Urinary bladder (tissue), 4 donors: ENCODE results near the gene PROCA1. TPM values are rescaled to one million over a fixed set of nuclear protein-coding genes. Genes with fewer than 3 reads are reported as not detected.

Experiments used
- DNase-seq: peaks from one replicate; pipeline ENCODE4 v3.0.0-alpha.2; 2015; ENCODE audit errors: extremely low spot score
- H3K27ac ChIP-seq: one replicate; pipeline ENCODE4 v1.5.1; 2013; ENCODE audit warnings: low read depth, mild to moderate bottlenecking, moderate library complexity
- H3K36me3 ChIP-seq: one replicate; pipeline ENCODE4 v1.6.1; 2013; ENCODE audit warnings: mild to moderate bottlenecking, moderate library complexity; ENCODE audit not compliant: insufficient read depth
- H3K4me1 ChIP-seq: one replicate; pipeline ENCODE4 v1.6.1; 2013; ENCODE audit warnings: mild to moderate bottlenecking, moderate library complexity; ENCODE audit not compliant: insufficient read depth
- H3K4me3 ChIP-seq: one replicate; pipeline ENCODE4 v1.5.1; 2013; ENCODE audit warnings: low read depth, low read length
- WGBS: extraction: QIAGEN DNeasy Blood & Tissue Kit; methylation state at CpG from one replicate; pipeline ENCODE4 v1.1.7; 2013; 5-methylcytosine and 5-hydroxymethylcytosine counted together
- polyA plus RNA-seq: library from polyadenylated mRNA; stranded (reverse); fragments of 200-250 nt; gene quantifications from one replicate; pipeline ENCODE4 v1.2.3, GENCODE V29; 2013
- total RNA-seq: library from RNA; depleted of rRNA; stranded (reverse); fragments of >200 nt; gene quantifications from one replicate; pipeline ENCODE4 v1.2.3, GENCODE V29; 2014
- donor health status: healthy with polysubstance abuse.
- donor health status: healthy.

Gene PROCA1
- total and polyA plus RNA-seq, 2 donors: 1.7 to 1.8 TPM

GRCh38 chr17:28716740-28717577 lies 5.3 kb upstream of the PROCA1 start:
- no peak for DNase-seq
- H3K4me1 ChIP-seq: peaks cover 2% of the 10 kb centered on the region
- H3K4me3 ChIP-seq: peak overlapping the region; percentile 69
- H3K27ac ChIP-seq: peak overlapping the region; percentile 91
- 9% methylated on average over 63 of the region's 63 CpGs for WGBS
- peaks cover 2% of the 10 kb centered on the region for H3K36me3 ChIP-seq

- Histone ChIP-seq H3K27ac (no peak overlapping the region), H3K4me1 (peaks cover 2% of the 10 kb centered on the region), H3K4me3 (no peak overlapping the region), H3K36me3 (peaks cover 2% of the 10 kb centered on the region)
- DNase-seq: no peak
- 89% methylated on average over 2 of the region's 2 CpGs for WGBS
Observed at GRCh38 chr17:28715217-28715616, 3.5 kb upstream of the PROCA1 start.

- peaks cover 2% of the 10 kb centered on the region for H3K36me3 ChIP-seq
- H3K4me3 ChIP-seq: no peak overlapping the region
- 97% methylated on average over 3 of the region's 3 CpGs for WGBS
- no peak overlapping the region for H3K27ac ChIP-seq
- peaks cover 2% of the 10 kb centered on the region for H3K4me1 ChIP-seq
- no peak for DNase-seq
Observed at GRCh38 chr17:28714281-28714680, 2.6 kb upstream of the PROCA1 start.

GRCh38 chr17:28712705-28713415 lies 1.2 kb upstream of the PROCA1 start:
- peaks cover 2% of the 10 kb centered on the region for H3K4me1 ChIP-seq
- H3K4me3 ChIP-seq: no peak overlapping the region
- no peak for DNase-seq
- H3K27ac ChIP-seq: no peak overlapping the region
- peaks cover 2% of the 10 kb centered on the region for H3K36me3 ChIP-seq
- WGBS: 78% methylated on average over 7 of the region's 7 CpGs

DNA sequence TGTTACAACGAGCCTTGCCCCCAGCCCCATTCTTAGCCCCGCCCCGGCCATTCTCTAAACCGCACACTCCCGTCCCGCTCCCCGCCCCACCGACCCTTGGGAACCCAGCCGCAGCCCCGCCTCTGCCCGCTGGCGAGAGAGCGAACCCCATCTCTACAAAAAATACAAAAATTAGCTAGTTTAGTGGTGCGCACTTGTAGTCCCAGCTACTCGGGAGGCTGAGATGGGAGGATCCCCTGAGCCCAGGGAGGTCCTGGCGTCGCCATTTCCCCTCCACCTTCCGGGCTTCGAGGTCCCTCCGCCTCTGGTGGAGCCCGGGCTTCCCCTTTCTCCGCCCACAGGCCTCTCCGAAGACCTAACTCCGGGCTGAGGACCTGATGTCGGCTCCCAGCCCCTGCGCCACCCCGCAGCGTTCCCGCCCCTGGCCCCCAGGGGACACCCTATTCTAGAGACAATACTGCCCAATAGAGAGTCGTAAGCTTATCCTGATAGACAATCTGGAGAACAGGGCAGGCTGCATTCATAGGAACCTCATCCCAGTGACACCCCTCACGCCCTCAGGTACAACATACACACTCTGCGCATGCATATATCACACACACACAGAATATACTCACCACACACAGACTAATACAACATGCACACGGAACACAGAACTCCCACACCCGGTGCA lies 480 bp upstream of the PROCA1 start:
- H3K4me3 ChIP-seq: peak overlapping the region; percentile 51
- H3K27ac ChIP-seq: peak overlapping the region; percentile 60
- no peak for DNase-seq
- peaks cover 2% of the 10 kb centered on the region for H3K4me1 ChIP-seq
- H3K36me3 ChIP-seq: peaks cover 2% of the 10 kb centered on the region
- 31% methylated on average over 34 of the region's 34 CpGs for WGBS

GRCh38 chr17:28710861-28711722 lies 596 bp downstream of the PROCA1 start:
- peak; percentile 80 for DNase-seq
- H3K36me3 ChIP-seq: peaks cover 2% of the 10 kb centered on the region
- under 1% methylated on average over 74 of the region's 74 CpGs for WGBS
- H3K4me3 ChIP-seq: peak overlapping the region; percentile 51
- no peaks in the 10 kb centered on the region for H3K4me1 ChIP-seq
- peak overlapping the region; percentile 82 for H3K27ac ChIP-seq

DNA sequence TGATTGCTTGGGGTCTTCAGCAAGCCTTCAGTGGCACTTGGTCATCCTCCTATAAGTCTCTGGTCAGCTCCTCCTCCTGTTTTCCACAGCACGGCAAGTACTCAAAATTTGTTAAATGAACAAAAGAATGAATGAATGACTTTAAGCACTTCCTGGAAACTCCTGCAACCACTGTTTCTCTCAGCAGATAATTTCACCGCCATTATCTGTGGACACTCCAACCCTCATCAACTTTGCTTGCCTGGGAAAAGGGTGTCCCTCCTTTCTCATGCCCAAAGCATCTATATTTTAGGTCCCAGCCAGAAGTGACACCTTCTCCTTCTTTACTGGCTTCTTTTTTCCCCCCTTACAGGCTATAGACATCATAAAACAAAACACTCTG lies 4.4 kb downstream of the PROCA1 start:
- H3K36me3 ChIP-seq: peaks cover 2% of the 10 kb centered on the region
- 90% methylated on average over 2 of the region's 2 CpGs for WGBS
- H3K4me1 ChIP-seq: no peaks in the 10 kb centered on the region
- no peak for DNase-seq
- H3K27ac ChIP-seq: no peak overlapping the region
- H3K4me3 ChIP-seq: no peak overlapping the region

DNA sequence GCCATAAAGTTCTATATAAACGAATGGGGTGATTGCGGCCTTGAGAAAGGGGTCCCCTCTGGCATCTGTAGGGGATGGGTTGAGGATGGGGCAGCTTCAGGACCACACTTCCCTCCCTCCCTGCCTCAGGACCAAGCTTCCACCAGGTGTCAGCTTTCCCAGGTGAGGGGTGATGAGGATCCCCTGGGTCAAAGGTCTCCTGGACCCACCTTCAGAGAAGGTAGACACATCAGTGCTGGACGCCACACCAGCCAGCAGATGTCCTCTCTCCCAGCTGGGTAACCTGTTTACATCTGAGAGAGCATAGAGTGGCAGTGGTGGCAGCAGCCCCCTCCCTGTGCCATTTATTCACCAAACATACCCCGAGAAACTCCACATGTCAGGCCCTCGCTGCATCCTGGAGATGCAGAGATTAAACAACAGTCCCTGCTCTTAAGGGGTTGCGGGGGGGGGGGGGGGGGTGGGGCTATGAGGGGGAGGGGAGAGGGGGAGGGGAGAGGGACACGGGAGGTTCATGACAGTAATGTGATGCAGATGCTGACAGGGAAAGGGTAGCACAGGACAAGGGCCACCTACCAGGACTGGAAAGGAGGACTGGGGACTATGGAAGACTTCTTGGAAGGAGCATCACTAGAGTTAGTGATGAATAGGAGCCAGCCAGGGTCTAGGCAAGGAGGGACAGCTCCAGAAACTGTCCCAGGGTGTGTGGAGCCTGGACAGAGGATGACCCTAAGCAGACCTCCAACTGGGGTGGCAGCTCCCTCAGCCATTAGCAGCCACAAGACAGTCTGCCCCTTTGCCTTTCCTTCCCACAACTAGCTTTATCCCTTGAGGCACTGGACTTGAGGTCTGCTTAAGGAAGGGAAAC lies 5.0 kb downstream of the PROCA1 start:
- Histone ChIP-seq H3K4me1 (no peaks in the 10 kb centered on the region), H3K4me3 (no peak overlapping the region), H3K27ac (no peak overlapping the region), H3K36me3 (peaks cover 2% of the 10 kb centered on the region)
- 56% methylated on average over 6 of the region's 7 CpGs for WGBS
- DNase-seq: no peak

GRCh38 chr17:28705728-28706334 lies 5.9 kb downstream of the PROCA1 start:
- DNase-seq: no peak
- 76% methylated on average over 10 of the region's 10 CpGs for WGBS
- peaks cover 2% of the 10 kb centered on the region for H3K36me3 ChIP-seq
- no peak overlapping the region for H3K4me3 ChIP-seq
- H3K27ac ChIP-seq: no peak overlapping the region
- H3K4me1 ChIP-seq: no peaks in the 10 kb centered on the region

- Histone ChIP-seq H3K4me3 (no peak overlapping the region), H3K27ac (no peak overlapping the region), H3K36me3 (peaks cover 2% of the 10 kb centered on the region), H3K4me1 (no peaks in the 10 kb centered on the region)
- DNase-seq: no peak
- WGBS: 69% methylated on average over 5 of the region's 5 CpGs
Observed at GRCh38 chr17:28705074-28705659, 6.5 kb downstream of the PROCA1 start.

- Histone ChIP-seq H3K4me1 (no peaks in the 10 kb centered on the region), H3K4me3 (no peak overlapping the region), H3K27ac (no peak overlapping the region), H3K36me3 (peaks cover 2% of the 10 kb centered on the region)
- WGBS: 87% methylated on average over 14 of the region's 14 CpGs
- no peak for DNase-seq
Observed at GRCh38 chr17:28704219-28704858, 7.3 kb downstream of the PROCA1 start.
